Chondrocyte (in vitro differentiated cells): ENCODE data around the gene PLA2G2A. TPM values are rescaled to one million over a fixed set of nuclear protein-coding genes. Genes with fewer than 3 reads are reported as not detected.
"Not testable (repeated sequence)": the region's sequence is repeated elsewhere in the genome, so short reads cannot be mapped to it uniquely, and the experiment has no call there.

Source experiments
- DNase-seq: peaks from one replicate; pipeline ENCODE4 v3.0.0; 2021; ENCODE audit warnings: mixed read lengths, low spot score
- H3K27ac Mint-ChIP-seq: one replicate; pipeline ENCODE4 v1.8.0; 2021; ENCODE audit warnings: mild to moderate bottlenecking, moderate library complexity, mixed read lengths; ENCODE audit not compliant: unreplicated experiment
- H3K27me3 Mint-ChIP-seq: 2 replicates; pipeline ENCODE4 v1.8.0; 2021; ENCODE audit warnings: low read depth, mixed read lengths
- H3K36me3 Mint-ChIP-seq: 2 replicates; pipeline ENCODE4 v1.8.0; 2021; ENCODE audit warnings: low read depth, mixed read lengths
- H3K4me1 Mint-ChIP-seq: 2 replicates; pipeline ENCODE4 v1.8.0; 2021; ENCODE audit warnings: low read depth, mild to moderate bottlenecking, mixed read lengths
- H3K4me3 Mint-ChIP-seq: one replicate; pipeline ENCODE4 v1.8.0; 2021; ENCODE audit warnings: mild to moderate bottlenecking, moderate library complexity, mixed read lengths; ENCODE audit not compliant: unreplicated experiment
- H3K9me3 Mint-ChIP-seq: 2 replicates; pipeline ENCODE4 v1.8.0; 2021; ENCODE audit warnings: low read depth, mixed read lengths
- total RNA-seq: library from RNA; stranded (reverse); gene quantifications from 3 replicates; pipeline ENCODE4 v1.2.1, GENCODE V29; 2021
- TF ChIP-seq, protein P1 (sequence below): fragments of 200-600 bp; sonication (generic); IDR thresholded peaks from 2 replicates; pipeline ENCODE4 v1.5.0; 2021; ENCODE audit warnings: antibody characterized with exemption, mild to moderate bottlenecking, moderate library complexity

The PLA2G2A gene
- total RNA-seq, 1 donor from 2014 or later = not detected

DNA sequence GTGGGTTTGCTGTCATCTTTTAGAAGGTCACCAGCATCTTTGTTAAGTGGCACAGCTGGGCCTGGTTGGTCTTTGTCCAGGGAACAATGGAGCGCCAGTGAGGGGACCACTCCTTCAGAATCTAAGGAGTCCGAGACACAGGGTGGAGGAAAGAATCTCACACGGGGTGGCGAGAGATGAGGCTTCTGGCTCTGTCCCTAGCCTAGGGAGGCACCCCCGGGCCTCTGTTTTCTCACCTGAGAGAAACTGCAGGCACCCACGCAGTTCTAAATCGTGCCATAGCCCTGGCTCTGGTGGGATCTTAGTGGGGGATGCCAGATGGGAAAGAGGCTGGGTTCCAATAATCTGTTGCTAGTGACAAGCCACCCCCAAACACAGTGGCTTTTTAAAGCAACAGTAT, 45.1 kb downstream of the PLA2G2A start:
- no peak overlapping the region for H3K4me3 Mint-ChIP-seq
- no peaks in the 10 kb centered on the region for H3K27me3 Mint-ChIP-seq
- no peak overlapping the region for H3K27ac Mint-ChIP-seq
- H3K9me3 Mint-ChIP-seq = peaks cover 34% of the 10 kb centered on the region
- no peaks in the 10 kb centered on the region for H3K4me1 Mint-ChIP-seq
- no peak for DNase-seq
- H3K36me3 Mint-ChIP-seq = peaks cover 5% of the 10 kb centered on the region
- TF ChIP-seq, protein P1, sequence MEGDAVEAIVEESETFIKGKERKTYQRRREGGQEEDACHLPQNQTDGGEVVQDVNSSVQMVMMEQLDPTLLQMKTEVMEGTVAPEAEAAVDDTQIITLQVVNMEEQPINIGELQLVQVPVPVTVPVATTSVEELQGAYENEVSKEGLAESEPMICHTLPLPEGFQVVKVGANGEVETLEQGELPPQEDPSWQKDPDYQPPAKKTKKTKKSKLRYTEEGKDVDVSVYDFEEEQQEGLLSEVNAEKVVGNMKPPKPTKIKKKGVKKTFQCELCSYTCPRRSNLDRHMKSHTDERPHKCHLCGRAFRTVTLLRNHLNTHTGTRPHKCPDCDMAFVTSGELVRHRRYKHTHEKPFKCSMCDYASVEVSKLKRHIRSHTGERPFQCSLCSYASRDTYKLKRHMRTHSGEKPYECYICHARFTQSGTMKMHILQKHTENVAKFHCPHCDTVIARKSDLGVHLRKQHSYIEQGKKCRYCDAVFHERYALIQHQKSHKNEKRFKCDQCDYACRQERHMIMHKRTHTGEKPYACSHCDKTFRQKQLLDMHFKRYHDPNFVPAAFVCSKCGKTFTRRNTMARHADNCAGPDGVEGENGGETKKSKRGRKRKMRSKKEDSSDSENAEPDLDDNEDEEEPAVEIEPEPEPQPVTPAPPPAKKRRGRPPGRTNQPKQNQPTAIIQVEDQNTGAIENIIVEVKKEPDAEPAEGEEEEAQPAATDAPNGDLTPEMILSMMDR = no peak

DNA sequence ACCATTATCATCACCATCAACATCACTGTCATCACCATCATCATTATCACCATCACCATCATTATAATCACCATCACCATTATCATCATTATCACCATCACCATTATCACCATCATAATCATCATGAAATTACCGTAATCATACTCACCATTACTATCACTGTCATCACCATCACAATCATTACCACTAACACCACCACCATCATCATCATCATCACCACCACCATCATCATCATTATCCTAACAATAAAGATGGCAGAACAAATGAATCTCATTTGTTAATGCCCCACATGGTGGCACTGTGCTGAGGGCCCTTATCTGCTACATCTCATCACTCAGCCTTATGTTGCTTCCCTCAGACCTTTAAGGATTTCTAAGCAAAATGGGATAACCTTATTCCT, 46.6 kb downstream of the PLA2G2A start:
- H3K27ac Mint-ChIP-seq = no peak overlapping the region
- TF ChIP-seq, protein P1 = no peak
- no peaks in the 10 kb centered on the region for H3K27me3 Mint-ChIP-seq
- no peaks in the 10 kb centered on the region for H3K4me1 Mint-ChIP-seq
- DNase-seq = no peak
- H3K36me3 Mint-ChIP-seq = peaks cover 5% of the 10 kb centered on the region
- H3K9me3 Mint-ChIP-seq = peaks cover 36% of the 10 kb centered on the region
- no peak overlapping the region for H3K4me3 Mint-ChIP-seq

DNA sequence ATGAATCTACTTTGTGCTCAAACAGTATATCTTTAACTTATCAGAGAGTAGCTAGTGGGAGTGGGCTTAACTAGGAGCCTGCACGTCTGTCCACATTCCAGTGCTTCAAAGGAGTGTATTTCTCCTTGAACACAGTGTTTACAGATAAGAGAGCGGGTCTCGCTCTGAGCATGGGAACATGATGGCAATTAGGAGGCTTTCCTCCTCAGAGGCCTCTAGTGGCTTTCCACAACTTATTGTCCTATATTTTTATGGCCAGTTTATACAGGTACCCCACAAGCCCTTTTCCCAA, 52.3 kb downstream of the PLA2G2A start:
- H3K4me3 Mint-ChIP-seq, H3K4me1 Mint-ChIP-seq, H3K36me3 Mint-ChIP-seq, DNase-seq, H3K27ac Mint-ChIP-seq: not testable (repeated sequence)
- H3K27me3 Mint-ChIP-seq = peaks cover 12% of the 10 kb centered on the region
- peaks cover 25% of the 10 kb centered on the region for H3K9me3 Mint-ChIP-seq

GRCh38 chr1:19926296-19927129, 52.9 kb downstream of the PLA2G2A start:
- Mint-ChIP-seq H3K36me3 (no peaks in the 10 kb centered on the region), H3K9me3 (peaks cover 20% of the 10 kb centered on the region), H3K27ac (no peak overlapping the region), H3K4me3 (no peak overlapping the region), H3K27me3 (peaks cover 12% of the 10 kb centered on the region), H3K4me1 (no peaks in the 10 kb centered on the region)
- TF ChIP-seq, protein P1 = no peak
- no peak for DNase-seq

Other genes with a start within 250 kb of the PLA2G2A start
- 8.0 to 10.0 TPM (median 8.3 TPM) in 3 replicates for gene TMCO4, start 179.7 kb downstream of the PLA2G2A start, total RNA-seq
- not detected in 3 replicates for gene RNF186, start 164.3 kb downstream of the PLA2G2A start, total RNA-seq
- 6.4 to 9.3 TPM (median 6.5 TPM) in 3 replicates for gene OTUD3, start 97.2 kb downstream of the PLA2G2A start, total RNA-seq
- not detected in 3 replicates for gene PLA2G2E, start 56.0 kb downstream of the PLA2G2A start, total RNA-seq
- gene PLA2G5, start 90.6 kb upstream of the PLA2G2A start, total RNA-seq = not detected in 3 replicates
- gene PLA2G2D, start 139.9 kb upstream of the PLA2G2A start, total RNA-seq = not detected in 3 replicates
- not detected in 3 replicates for gene PLA2G2F, start 159.7 kb upstream of the PLA2G2A start, total RNA-seq
- gene UBXN10, start 206.5 kb upstream of the PLA2G2A start, total RNA-seq = not detected in 3 replicates
- gene PLA2G2C, start 206.9 kb upstream of the PLA2G2A start, total RNA-seq = not detected in 3 replicates